PC-3 (cell line): Measurements from ENCODE around the gene APOLD1. TPM values are rescaled to one million over a fixed set of nuclear protein-coding genes. Genes with fewer than 3 reads are reported as not detected.
A peak's percentile ranks its signal among the peaks of the same experiment; 100 is the strongest.
"Not testable (repeated sequence)": the region's sequence is repeated elsewhere in the genome, so short reads cannot be mapped to it uniquely, and the experiment has no call there.

ENCODE experiments used
- ATAC-seq: fragments of 200-7000 bp; cut with Tn5 transposase; 2 replicates; pipeline ENCODE4 v1.9.1; 2020; ENCODE audit warnings: mild to moderate bottlenecking, moderate library complexity
- BruUV-seq: library from RNA; stranded (reverse); fragments of 400-500 nt; replicated peaks from 2 replicates; lab custom pipeline; 2021; lab: Mats Ljungman, UMichigan
- CTCF ChIA-PET: fragments of 300-600 bp; sonication (Branson Sonifier 250); formaldehyde crosslinking; loops from one replicate; lab custom pipeline; 2022; ENCODE audit warnings: antibody characterized with exemption; lab: Charles Lee
- POLR2A ChIA-PET: fragments of 300-600 bp; sonication (Branson Sonifier 250); formaldehyde crosslinking; loops from one replicate; lab custom pipeline; 2022; ENCODE audit warnings: antibody characterized with exemption; ENCODE audit not compliant: unreplicated experiment; lab: Charles Lee
- DNase-seq: peaks from one replicate; pipeline ENCODE4 v3.0.0-alpha.2; 2015
- H2AFZ ChIP-seq: fragments of 300-600 bp; sonication (generic); 2 replicates; pipeline ENCODE4 v1.6.0; 2016; ENCODE audit warnings: antibody characterized with exemption, low read length
- H3F3A ChIP-seq: fragments of 300-600 bp; sonication (generic); one replicate; pipeline ENCODE4 v1.6.0; 2017; ENCODE audit warnings: antibody characterized with exemption, low read length, control low read depth, mild to moderate bottlenecking; ENCODE audit not compliant: unreplicated experiment
- H3K27ac ChIP-seq: fragments of 300-600 bp; sonication (generic); 2 replicates; pipeline ENCODE4 v1.5.1; 2016; ENCODE audit warnings: mild to moderate bottlenecking, low read length
- H3K27me3 ChIP-seq: fragments of 300-600 bp; sonication (generic); 2 replicates; pipeline ENCODE4 v1.6.1; 2016; ENCODE audit warnings: low read length, mixed read lengths
- H3K36me3 ChIP-seq: fragments of 300-600 bp; sonication (generic); 2 replicates; pipeline ENCODE4 v1.6.1; 2016; ENCODE audit warnings: low read depth, mixed run types, low read length, mixed read lengths
- H3K4me1 ChIP-seq: fragments of 300-600 bp; sonication (generic); 2 replicates; pipeline ENCODE4 v1.5.1; 2016; ENCODE audit warnings: low read length; ENCODE audit not compliant: insufficient read depth
- H3K4me2 ChIP-seq: fragments of 300-600 bp; sonication (generic); 2 replicates; pipeline ENCODE4 v1.6.0; 2016; ENCODE audit warnings: low read length
- H3K4me3 ChIP-seq: fragments of 300-600 bp; sonication (generic); 2 replicates; pipeline ENCODE4 v1.5.1; 2016; ENCODE audit warnings: mild to moderate bottlenecking, low read length, mixed read lengths
- H3K79me2 ChIP-seq: fragments of 300-600 bp; sonication (generic); 2 replicates; pipeline ENCODE4 v1.6.1; 2017; ENCODE audit warnings: low read length, mixed read lengths
- H3K9ac ChIP-seq: fragments of 300-600 bp; sonication (generic); 2 replicates; pipeline ENCODE4 v1.6.0; 2016; ENCODE audit warnings: mild to moderate bottlenecking, low read length
- H3K9me2 ChIP-seq: fragments of 300-600 bp; sonication (generic); replicated peaks from 2 replicates; pipeline ENCODE4 v1.6.1; 2016; ENCODE audit warnings: mixed run types, low read length, mixed read lengths
- H3K9me3 ChIP-seq: fragments of 300-600 bp; sonication (generic); 2 replicates; pipeline ENCODE4 v1.6.1; 2016; ENCODE audit warnings: low read length, mixed read lengths
- H4K20me1 ChIP-seq: fragments of 300-600 bp; sonication (generic); 2 replicates; pipeline ENCODE4 v1.6.1; 2016; ENCODE audit warnings: low read length, mixed read lengths
- EZH2 ChIP-seq: fragments of 300-600 bp; sonication (generic); IDR thresholded peaks from one replicate; pipeline ENCODE4 v1.6.1; 2017; ENCODE audit warnings: antibody characterized with exemption, mild to moderate bottlenecking, low read length; ENCODE audit not compliant: unreplicated experiment
- EZH2phosphoT487 ChIP-seq: fragments of 300-600 bp; sonication (generic); IDR thresholded peaks from 2 replicates; pipeline ENCODE4 v1.6.1; 2018; ENCODE audit warnings: mild to moderate bottlenecking, antibody characterized with exemption, low read length, borderline replicate concordance
- intact Hi-C: fragments of 100-400 bp; cut with micrococcal nuclease; formaldehyde crosslinking; loops from 2 replicates; pipeline ENCODE4 v1.9.0; 2023
- total RNA-seq: library from RNA; depleted of rRNA; stranded (reverse); fragments of >200 nt; gene quantifications from 2 replicates; pipeline ENCODE4 v1.2.3, GENCODE V29; 2014
- TF ChIP-seq, protein P1 (sequence below): fragments of 300-600 bp; sonication (generic); conservative IDR thresholded peaks from 2 replicates; pipeline ENCODE4 v1.5.1; 2017; ENCODE audit warnings: antibody characterized with exemption, low read depth, mild to moderate bottlenecking, low read length

APOLD1 gene
- total RNA-seq, 1 experiment from 2014 or later = 3.5 TPM

DNA sequence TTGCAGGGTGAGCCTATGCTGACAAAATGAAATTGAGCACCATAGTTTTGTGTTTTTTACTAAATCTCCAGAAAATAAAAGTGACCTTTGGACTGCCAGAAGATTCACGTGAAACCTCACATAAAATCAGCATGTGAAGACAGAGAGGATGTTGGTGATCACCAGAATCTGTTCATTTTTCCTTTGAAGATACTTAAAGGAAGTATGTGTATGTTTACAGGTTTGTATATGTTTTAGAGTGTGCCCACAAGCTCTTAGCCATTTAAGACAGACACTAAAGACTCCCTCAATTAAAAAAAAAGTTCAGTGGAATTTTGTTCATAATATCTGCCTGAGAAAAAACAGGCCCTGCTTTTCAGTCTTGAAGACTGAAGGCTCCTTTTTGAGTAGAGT, 53.5 kb downstream of the APOLD1 start:
- CTCF ChIA-PET = no interaction called here
- H3K27ac ChIP-seq = peak overlapping the region; percentile 98
- no peaks in the 10 kb centered on the region for H3K27me3 ChIP-seq
- ATAC-seq (no peak), DNase-seq (no peak)
- H3K79me2 ChIP-seq = peaks cover 16% of the 10 kb centered on the region
- H3K9me3 ChIP-seq = no peaks in the 10 kb centered on the region
- no peak overlapping the region for H3K4me3 ChIP-seq
- peaks cover 2% of the 10 kb centered on the region; the same call in 1 of the 2 replicates for H3K36me3 ChIP-seq
- POLR2A ChIA-PET = interaction anchor here (0.7 to 1.4 kb wide), 2 partner anchors 25 to 52 kb away, joined by 3 to 6 read pairs; partner anchors contain the start of gene GPRC5A
- no peak for TF ChIP-seq EZH2phosphoT487
- no peak for TF ChIP-seq EZH2
- H3K9me2 ChIP-seq = no peaks in the 10 kb centered on the region
- peaks cover 3% of the 10 kb centered on the region for H3F3A ChIP-seq
- peaks cover 67% of the 10 kb centered on the region for H3K4me1 ChIP-seq
- no TSS peak for BruUV-seq
- intact Hi-C loops = loop anchor here (5.0 kb wide), 2 partner anchors 37 to 52 kb away; partner anchors contain the start of gene APOLD1
- no peak overlapping the region for H2AFZ ChIP-seq
- H3K9ac ChIP-seq = peak overlapping the region; percentile 68
- peak overlapping the region; percentile 63 for H3K4me2 ChIP-seq
- no peaks in the 10 kb centered on the region for H4K20me1 ChIP-seq

GRCh38 chr12:12839439-12839838, 54.0 kb downstream of the APOLD1 start:
- Histone ChIP-seq H3K27ac (peak overlapping the region; percentile 98), H3K4me2 (peak overlapping the region; percentile 63), H3K9ac (peak overlapping the region; percentile 68), H3K79me2 (peaks cover 16% of the 10 kb centered on the region), H3K4me1 (peaks cover 67% of the 10 kb centered on the region)
- H3K36me3 ChIP-seq, H3K9me2 ChIP-seq, H2AFZ ChIP-seq, H3K4me3 ChIP-seq, H3K27me3 ChIP-seq, ATAC-seq, H3F3A ChIP-seq, CTCF ChIA-PET, H4K20me1 ChIP-seq, POLR2A ChIA-PET, DNase-seq, H3K9me3 ChIP-seq: not testable (repeated sequence)
- BruUV-seq = TSS peak; percentile 48
- intact Hi-C loops = loop anchor here (5.0 kb wide), 2 partner anchors 37 to 52 kb away; partner anchors contain the start of gene APOLD1

DNA sequence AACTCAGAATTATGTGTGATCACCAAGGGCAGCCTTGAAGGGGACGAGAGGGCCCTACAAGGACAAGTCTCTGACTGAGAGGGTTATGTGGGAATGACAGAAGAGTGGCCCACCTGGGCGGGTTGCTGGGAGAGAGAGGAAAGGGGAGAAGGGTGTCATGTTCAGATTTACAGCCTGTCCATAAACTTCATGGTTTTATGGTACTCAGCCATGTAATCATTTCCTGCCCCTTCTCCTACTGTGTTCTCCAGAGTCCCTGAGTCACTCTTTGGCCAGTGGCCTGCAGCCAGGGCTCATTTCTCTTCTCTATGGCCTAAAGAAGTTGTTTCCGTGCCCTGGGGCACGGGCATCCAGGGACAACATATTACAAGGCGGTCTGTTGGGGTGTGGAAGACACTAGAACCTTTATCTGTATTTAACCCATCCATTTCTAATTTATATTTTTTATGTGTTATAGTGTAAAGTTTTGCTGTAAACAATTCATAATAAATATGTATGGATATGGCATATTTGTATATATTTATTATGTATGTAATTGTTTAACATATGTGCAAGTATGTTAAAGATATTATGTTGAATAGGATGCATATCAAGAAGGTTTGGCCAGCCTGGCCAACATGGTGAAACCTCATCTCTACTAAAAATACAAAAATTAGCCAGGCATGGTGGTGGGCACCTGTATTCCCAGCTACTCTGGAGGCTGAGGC, 54.6 kb downstream of the APOLD1 start:
- H3K4me3 ChIP-seq = no peak overlapping the region
- DNase-seq = peak; percentile 97
- no peaks in the 10 kb centered on the region for H3K9me3 ChIP-seq
- peak overlapping the region; percentile 63 for H3K4me2 ChIP-seq
- ATAC-seq = peak; percentile 67
- no peaks in the 10 kb centered on the region for H3K27me3 ChIP-seq
- ChIA-PET CTCF (no interaction called here), POLR2A (no interaction called here)
- peak overlapping the region; percentile 98 for H3K27ac ChIP-seq
- peaks cover 65% of the 10 kb centered on the region for H3K4me1 ChIP-seq
- TF ChIP-seq, protein P1, sequence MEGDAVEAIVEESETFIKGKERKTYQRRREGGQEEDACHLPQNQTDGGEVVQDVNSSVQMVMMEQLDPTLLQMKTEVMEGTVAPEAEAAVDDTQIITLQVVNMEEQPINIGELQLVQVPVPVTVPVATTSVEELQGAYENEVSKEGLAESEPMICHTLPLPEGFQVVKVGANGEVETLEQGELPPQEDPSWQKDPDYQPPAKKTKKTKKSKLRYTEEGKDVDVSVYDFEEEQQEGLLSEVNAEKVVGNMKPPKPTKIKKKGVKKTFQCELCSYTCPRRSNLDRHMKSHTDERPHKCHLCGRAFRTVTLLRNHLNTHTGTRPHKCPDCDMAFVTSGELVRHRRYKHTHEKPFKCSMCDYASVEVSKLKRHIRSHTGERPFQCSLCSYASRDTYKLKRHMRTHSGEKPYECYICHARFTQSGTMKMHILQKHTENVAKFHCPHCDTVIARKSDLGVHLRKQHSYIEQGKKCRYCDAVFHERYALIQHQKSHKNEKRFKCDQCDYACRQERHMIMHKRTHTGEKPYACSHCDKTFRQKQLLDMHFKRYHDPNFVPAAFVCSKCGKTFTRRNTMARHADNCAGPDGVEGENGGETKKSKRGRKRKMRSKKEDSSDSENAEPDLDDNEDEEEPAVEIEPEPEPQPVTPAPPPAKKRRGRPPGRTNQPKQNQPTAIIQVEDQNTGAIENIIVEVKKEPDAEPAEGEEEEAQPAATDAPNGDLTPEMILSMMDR = no peak
- TF ChIP-seq EZH2 = no peak
- H4K20me1 ChIP-seq = no peaks in the 10 kb centered on the region
- peaks cover 16% of the 10 kb centered on the region for H3K79me2 ChIP-seq
- no peaks in the 10 kb centered on the region for H3K9me2 ChIP-seq
- no peak overlapping the region for H2AFZ ChIP-seq
- peaks cover 3% of the 10 kb centered on the region for H3F3A ChIP-seq
- peaks cover 2% of the 10 kb centered on the region; the same call in 1 of the 2 replicates for H3K36me3 ChIP-seq
- H3K9ac ChIP-seq = peak overlapping the region; percentile 68
- intact Hi-C loops = loop anchor here (1.0 to 5.0 kb wide), 3 partner anchors 32 to 53 kb away; partner anchors contain the start of gene APOLD1
- no TSS peak for BruUV-seq
